ENCODE data around the gene POFUT2. TPM values are rescaled to one million over a fixed set of nuclear protein-coding genes. Genes with fewer than 3 reads are reported as not detected.

The POFUT2 gene
- total RNA-seq, 4 donors from 2014 or later: 7.9 to 11.4 (median 9.4) TPM

- peak overlapping the region in 2 of 4 donors; percentile 73 to 80 for H3K27ac ChIP-seq
- no peaks in the 10 kb centered on the region for H3K36me3 ChIP-seq
- H3K27me3 ChIP-seq: peaks cover 0 to 51% (median 0%) of the 10 kb centered on the region in 4 donors
- H3K4me1 ChIP-seq: peaks cover 5 to 65% (median 22%) of the 10 kb centered on the region in 3 donors
- no peak overlapping the region for H3K4me3 ChIP-seq
- H3K9me3 ChIP-seq: no peaks in the 10 kb centered on the region
- intact Hi-C loops (cut with DNase I): no loop called here
- DNase-seq: no peak
- 65 to 76% methylated on average over 15 to 24 of the region's 43 CpGs for WGBS, 2 donors
- no peak for TF ChIP-seq POLR2A (IDR thresholded peaks at IDR 0.05)
- TF ChIP-seq, protein P1, sequence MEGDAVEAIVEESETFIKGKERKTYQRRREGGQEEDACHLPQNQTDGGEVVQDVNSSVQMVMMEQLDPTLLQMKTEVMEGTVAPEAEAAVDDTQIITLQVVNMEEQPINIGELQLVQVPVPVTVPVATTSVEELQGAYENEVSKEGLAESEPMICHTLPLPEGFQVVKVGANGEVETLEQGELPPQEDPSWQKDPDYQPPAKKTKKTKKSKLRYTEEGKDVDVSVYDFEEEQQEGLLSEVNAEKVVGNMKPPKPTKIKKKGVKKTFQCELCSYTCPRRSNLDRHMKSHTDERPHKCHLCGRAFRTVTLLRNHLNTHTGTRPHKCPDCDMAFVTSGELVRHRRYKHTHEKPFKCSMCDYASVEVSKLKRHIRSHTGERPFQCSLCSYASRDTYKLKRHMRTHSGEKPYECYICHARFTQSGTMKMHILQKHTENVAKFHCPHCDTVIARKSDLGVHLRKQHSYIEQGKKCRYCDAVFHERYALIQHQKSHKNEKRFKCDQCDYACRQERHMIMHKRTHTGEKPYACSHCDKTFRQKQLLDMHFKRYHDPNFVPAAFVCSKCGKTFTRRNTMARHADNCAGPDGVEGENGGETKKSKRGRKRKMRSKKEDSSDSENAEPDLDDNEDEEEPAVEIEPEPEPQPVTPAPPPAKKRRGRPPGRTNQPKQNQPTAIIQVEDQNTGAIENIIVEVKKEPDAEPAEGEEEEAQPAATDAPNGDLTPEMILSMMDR (IDR thresholded peaks at IDR 0.05): no peak
Measured at GRCh38 chr21:45328198-45329091, 40.8 kb upstream of the POFUT2 start.

DNA sequence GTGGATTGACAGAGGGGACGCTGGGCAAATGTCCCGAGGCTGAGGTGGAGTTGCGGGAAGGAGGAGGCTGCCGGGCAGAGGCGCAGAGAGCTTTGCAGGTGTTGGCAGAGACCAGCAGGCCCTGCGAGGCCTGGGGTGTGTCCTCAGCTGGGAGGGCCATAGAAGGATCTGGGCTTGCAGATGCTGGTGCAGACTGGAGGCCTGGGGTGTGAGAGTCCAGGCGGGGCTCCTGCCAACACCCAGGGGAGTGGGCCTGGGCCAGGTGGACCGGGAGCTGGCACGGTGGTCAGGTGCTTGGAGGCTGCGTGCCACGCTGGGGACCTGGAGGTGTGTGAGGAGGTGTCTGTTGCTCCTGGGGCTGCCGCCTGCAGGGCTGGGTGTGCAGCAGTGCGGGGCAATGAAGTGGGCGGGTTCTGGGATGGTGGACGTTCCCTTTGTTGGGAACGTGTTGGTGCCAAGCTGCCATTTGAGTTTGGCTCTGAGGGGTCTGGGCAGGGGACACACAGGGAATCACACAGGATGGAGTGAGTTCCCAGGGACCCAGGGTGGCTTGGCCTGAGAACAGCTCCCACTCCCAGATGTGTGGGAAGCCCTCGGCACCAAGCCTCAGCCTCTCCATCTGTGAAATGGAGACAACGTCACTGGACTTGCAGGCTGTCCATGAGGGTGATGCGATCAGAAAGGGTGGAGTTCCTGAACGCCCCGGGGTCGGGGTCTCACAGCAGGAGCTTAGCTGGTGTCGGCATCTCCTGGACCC is 39.9 kb upstream of the POFUT2 start:
- Histone ChIP-seq H3K36me3 (no peaks in the 10 kb centered on the region), H3K27me3 (peaks cover 0 to 51% (median 0%) of the 10 kb centered on the region in 4 donors), H3K9me3 (no peaks in the 10 kb centered on the region), H3K27ac (no peak overlapping the region), H3K4me3 (no peak overlapping the region), H3K4me1 (peaks cover 5 to 65% (median 29%) of the 10 kb centered on the region in 3 donors)
- TF ChIP-seq POLR2A (IDR thresholded peaks at IDR 0.05): no peak
- TF ChIP-seq, protein P1 (IDR thresholded peaks at IDR 0.05): no peak
- no peak for DNase-seq
- 60 to 71% methylated on average over 12 to 20 of the region's 23 CpGs for WGBS, 2 donors
- intact Hi-C loops (cut with DNase I): no loop called here

DNA sequence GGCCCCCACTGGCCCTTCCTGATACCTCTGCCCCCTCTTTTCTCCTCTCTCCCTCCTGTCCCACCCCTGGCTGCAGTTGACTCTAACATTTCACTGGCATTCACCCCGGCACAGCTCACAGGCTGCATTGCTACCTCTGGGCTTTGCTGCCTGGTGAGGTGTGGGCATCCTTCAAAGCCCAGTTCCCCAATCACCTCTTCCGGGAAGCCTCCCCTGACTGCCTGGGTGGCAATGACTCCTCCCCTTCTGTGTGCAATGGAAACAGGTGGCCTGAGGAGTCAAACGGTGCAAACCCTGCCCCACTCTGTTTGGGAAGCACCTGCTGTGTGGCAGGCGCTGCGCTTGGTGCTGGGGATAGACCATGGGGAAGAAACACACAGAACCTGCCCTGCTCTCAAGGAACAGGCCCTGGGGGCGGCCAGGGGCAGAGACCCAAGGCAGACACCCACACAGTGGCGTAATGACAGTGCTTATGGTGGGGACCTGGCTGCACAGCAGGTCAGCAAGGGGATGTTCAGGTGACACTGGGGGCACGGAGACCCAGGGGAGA is 39.3 kb upstream of the POFUT2 start:
- H3K27ac ChIP-seq: no peak overlapping the region
- no peak for DNase-seq
- H3K36me3 ChIP-seq: no peaks in the 10 kb centered on the region
- H3K27me3 ChIP-seq: peaks cover 0 to 57% (median 0%) of the 10 kb centered on the region in 4 donors
- H3K4me3 ChIP-seq: no peak overlapping the region
- intact Hi-C loops (cut with DNase I): no loop called here
- TF ChIP-seq, protein P1 (IDR thresholded peaks at IDR 0.05): no peak
- no peak for TF ChIP-seq POLR2A (IDR thresholded peaks at IDR 0.05)
- peaks cover 5 to 72% (median 29%) of the 10 kb centered on the region in 3 donors for H3K4me1 ChIP-seq
- 49 to 61% methylated on average over 3 to 4 of the region's 8 CpGs for WGBS, 2 donors
- no peaks in the 10 kb centered on the region for H3K9me3 ChIP-seq

DNA sequence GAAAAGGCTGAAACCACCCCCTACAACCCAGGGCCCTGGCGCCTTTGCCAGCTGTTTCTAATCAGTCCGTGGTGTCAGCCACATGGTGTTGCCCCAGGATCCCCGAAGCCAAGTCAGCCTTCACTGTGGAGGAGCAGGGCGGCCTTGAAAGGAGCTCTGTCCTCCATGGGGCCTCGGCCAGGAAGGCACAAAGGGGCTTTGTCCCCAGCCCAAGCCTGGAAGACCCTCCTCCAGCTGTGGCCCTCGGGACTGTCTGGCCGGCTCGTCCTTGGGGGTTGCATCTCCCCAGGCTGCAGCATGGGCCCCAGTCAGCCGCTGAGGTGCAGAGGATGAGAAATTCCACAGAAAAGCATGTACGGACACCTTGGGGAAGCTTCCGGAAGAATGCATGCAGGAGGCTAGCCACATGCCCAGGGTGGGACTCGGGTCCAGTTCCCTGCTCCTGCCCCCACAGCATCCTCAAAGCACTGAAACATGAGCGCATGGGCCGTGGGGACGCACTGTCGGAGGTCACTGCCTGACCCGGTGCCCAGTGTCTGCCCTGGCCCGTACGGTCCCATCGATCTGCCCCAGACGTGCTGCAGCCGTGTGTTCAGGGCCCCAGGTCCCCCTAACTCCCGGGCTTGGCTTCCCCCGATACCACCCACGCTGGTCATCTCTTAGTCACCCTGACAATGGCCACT is 38.6 kb upstream of the POFUT2 start:
- intact Hi-C loops (cut with DNase I): no loop called here
- no peak overlapping the region for H3K4me3 ChIP-seq
- peak overlapping the region in 1 of 4 donors; percentile 16 for H3K27ac ChIP-seq
- no peaks in the 10 kb centered on the region for H3K9me3 ChIP-seq
- H3K4me1 ChIP-seq: peaks cover 5 to 77% (median 29%) of the 10 kb centered on the region in 3 donors
- H3K36me3 ChIP-seq: no peaks in the 10 kb centered on the region
- WGBS, 2 donors: 93 to 95% methylated on average over 16 to 17 of the region's 25 CpGs
- TF ChIP-seq, protein P1 (IDR thresholded peaks at IDR 0.05): no peak
- TF ChIP-seq POLR2A (IDR thresholded peaks at IDR 0.05): no peak
- peaks cover 0 to 58% (median 0%) of the 10 kb centered on the region in 4 donors for H3K27me3 ChIP-seq
- no peak for DNase-seq
